GM12878 (cell line): Measurements from ENCODE around the gene ARHGAP15. TPM values are rescaled to one million over a fixed set of nuclear protein-coding genes. Genes with fewer than 3 reads are reported as not detected.

ENCODE experiments used
- ATAC-seq: fragments of 200-7000 bp; cut with Tn5 transposase; 3 replicates; pipeline ENCODE4 v1.9.1; 2020; ENCODE audit warnings: mild to moderate bottlenecking, moderate library complexity
- BruUV-seq: library from RNA; stranded (reverse); fragments of 400-500 nt; replicated peaks from 2 replicates; lab custom pipeline; 2021; lab: Mats Ljungman, UMichigan
- CTCF ChIA-PET: fragments of 300-600 bp; sonication (Branson Sonifier 250); formaldehyde crosslinking; extraction: SDS; loops from one replicate; lab custom pipeline; 2021; ENCODE audit warnings: inconsistent platforms; lab: Yijun Ruan, JAX
- POLR2A ChIA-PET: fragments of 350-600 bp; formaldehyde crosslinking; extraction: SDS; loops from one replicate; lab custom pipeline; 2021; ENCODE audit warnings: inconsistent platforms; lab: Charles Lee
- RAD21 ChIA-PET: fragments of 300-600 bp; sonication (Branson Sonifier 250); formaldehyde crosslinking; loops from one replicate; lab custom pipeline; 2023; ENCODE audit warnings: antibody characterized with exemption; ENCODE audit not compliant: unreplicated experiment; lab: Charles Lee
- SMC1A ChIA-PET: fragments of 300-600 bp; sonication (Branson Sonifier 250); formaldehyde crosslinking; loops from one replicate; lab custom pipeline; 2023; ENCODE audit not compliant: unreplicated experiment, uncharacterized antibody; lab: Charles Lee
- DNase-seq: peaks from one replicate; pipeline ENCODE4 v3.0.0-alpha.2; 2011; ENCODE audit warnings: low read depth, low spot score
- FAIRE-seq: peaks from 3 replicates; lab custom pipeline; 2011; peaks lifted over from hg19 to GRCh38; lab: Jason Lieb, UNC
- H2AFZ ChIP-seq: 2 replicates; pipeline ENCODE4 v1.6.0; 2011; ENCODE audit warnings: low read depth, low read length, control low read depth; ENCODE audit not compliant: control insufficient read depth
- H3K27ac ChIP-seq: 2 replicates; pipeline ENCODE4 v1.5.1; 2011; ENCODE audit warnings: control low read depth; ENCODE audit not compliant: control insufficient read depth, insufficient read depth
- H3K27me3 ChIP-seq, 2 experiments: replicated peaks in 1 of 2; 2 replicates each; pipeline versions ENCODE4 v1.6.0 to v1.6.1; 2011; ENCODE audit warnings: low read length in 1 of 2; ENCODE audit not compliant: control insufficient read depth in 2 of 2, insufficient read depth in 2 of 2
- H3K36me3 ChIP-seq, 2 experiments: 2 replicates each; pipeline ENCODE4 v1.5.1; 2011; ENCODE audit warnings: low read length in 1 of 2; ENCODE audit not compliant: control insufficient read depth in 2 of 2, insufficient read depth in 2 of 2
- H3K4me1 ChIP-seq: 2 replicates; pipeline ENCODE4 v1.6.1; 2011; ENCODE audit warnings: mild to moderate bottlenecking, low read length, moderate library complexity, mixed read lengths; ENCODE audit not compliant: control insufficient read depth, insufficient read depth
- H3K4me2 ChIP-seq: 2 replicates; pipeline ENCODE4 v1.6.0; 2011; ENCODE audit warnings: control low read depth; ENCODE audit not compliant: control insufficient read depth, insufficient read depth
- H3K4me3 ChIP-seq: fragments of 200-600 bp; sonication (generic); 2 replicates; pipeline ENCODE4 v1.5.1; 2016
- H3K79me2 ChIP-seq: 2 replicates; pipeline ENCODE4 v1.6.0; 2011; ENCODE audit warnings: low read length; ENCODE audit not compliant: control insufficient read depth, insufficient read depth
- H3K9ac ChIP-seq: 2 replicates; pipeline ENCODE4 v1.8.0; 2011; ENCODE audit warnings: low read length, control low read depth, mixed read lengths; ENCODE audit not compliant: control insufficient read depth, insufficient read depth
- H3K9me3 ChIP-seq: replicated peaks from 3 replicates; pipeline ENCODE4 v1.5.1; 2011; ENCODE audit warnings: mild to moderate bottlenecking, low read length; ENCODE audit not compliant: control insufficient read depth, insufficient read depth
- H4K20me1 ChIP-seq: 2 replicates; pipeline ENCODE4 v1.6.0; 2011; ENCODE audit not compliant: control insufficient read depth, insufficient read depth
- CBX3 ChIP-seq: fragments of 200-600 bp; sonication (generic); IDR thresholded peaks from 2 replicates; pipeline ENCODE4 v1.6.1; 2016; ENCODE audit warnings: low read depth, borderline replicate concordance
- EZH2 ChIP-seq: IDR thresholded peaks from 2 replicates; pipeline ENCODE4 v1.6.1; 2012; ENCODE audit warnings: low read depth, mild to moderate bottlenecking, control low read depth, inconsistent platforms, low read length, borderline replicate concordance; ENCODE audit not compliant: control insufficient read depth
- GATAD2B ChIP-seq: fragments of 450-650 bp; conservative IDR thresholded peaks from 2 replicates; pipeline ENCODE4 v1.6.1; 2017; ENCODE audit warnings: low read depth, mild to moderate bottlenecking, moderate library complexity
- HSF1 ChIP-seq: fragments of 150-350 bp; IDR thresholded peaks from 2 replicates; pipeline ENCODE4 v1.6.1; 2014; ENCODE audit warnings: mild to moderate bottlenecking, low read depth, low read length
- MTA2 ChIP-seq: fragments of 450-650 bp; IDR thresholded peaks from 2 replicates; pipeline ENCODE4 v1.6.1; 2016; ENCODE audit warnings: low read depth, mild to moderate bottlenecking, moderate library complexity
- SIN3A ChIP-seq: IDR thresholded peaks from 2 replicates; pipeline ENCODE4 v1.6.1; 2012; ENCODE audit warnings: low read depth, low read length, improper control_type of control experiment
- ZNF274 ChIP-seq: IDR thresholded peaks from one replicate; pipeline ENCODE4 v1.8.0; 2011; ENCODE audit not compliant: insufficient read length, insufficient read depth
- ZNF384 ChIP-seq: IDR thresholded peaks from 2 replicates; pipeline ENCODE4 v1.6.1; 2012; ENCODE audit warnings: low read depth, mild to moderate bottlenecking, low read length, improper control_type of control experiment, borderline replicate concordance
- ZNF622 ChIP-seq: fragments of 450-650 bp; IDR thresholded peaks from 2 replicates; pipeline ENCODE4 v1.6.1; 2017; ENCODE audit warnings: mild to moderate bottlenecking, inconsistent platforms
- ZNF687 ChIP-seq: fragments of 450-650 bp; IDR thresholded peaks from 2 replicates; pipeline ENCODE4 v1.6.1; 2017; ENCODE audit warnings: mild to moderate bottlenecking, moderate library complexity
- WGBS: methylation state at CpG from one replicate; pipeline ENCODE4 v1.1.6; 2016; ENCODE audit warnings: low lambda C conversion rate; ENCODE audit not compliant: insufficient replicate concordance, insufficient coverage; ENCODE audit errors: missing lambda C conversion rate; 5-methylcytosine and 5-hydroxymethylcytosine counted together
- in situ Hi-C: fragments of 300-500 bp; cut with MboI; formaldehyde crosslinking; loops from 9 replicates; pipeline ENCODE4 v1.14.3; 2018; ENCODE audit warnings: mixed read lengths
- intact Hi-C: fragments of 100-400 bp; cut with micrococcal nuclease; formaldehyde crosslinking; loops from one replicate; pipeline ENCODE4 v1.14.2; 2022; ENCODE audit not compliant: unreplicated experiment
- polyA plus RNA-seq, 11 experiments: library from polyadenylated mRNA; depleted of rRNA in 4 of 11; unstranded in 6 of 11; stranded (reverse) in 5 of 11; fragments of >200 nt; fragmentation: Nextera tagmentation in 4 of 11; fragmentation: Illumina TruSeq in 1 of 11; extraction: Ambion mirVana in 4 of 11; extraction: Trizol in 1 of 11; gene quantifications; 1 replicate in 1 of 11; 2 replicates in 10 of 11; pipeline versions ENCODE4 v1.2.1 to v1.2.3, GENCODE V29; 2011 to 2016; ENCODE audit warnings: inconsistent platforms in 2 of 11, missing spikeins in 2 of 11, low read depth in 1 of 11
- total RNA-seq, 4 experiments: library from RNA; depleted of rRNA in 3 of 4; stranded (reverse); fragments of >200 nt in 3 of 4; fragmentation: Illumina TruSeq in 1 of 4; extraction: Trizol in 1 of 4; gene quantifications; 2 replicates each; pipeline versions ENCODE4 v1.2.1 to v1.2.3, GENCODE V29; 2013 to 2021

Gene ARHGAP15
- total and polyA plus RNA-seq, 10 of the 15 experiments (the other 5 are each of a cell fraction or from before 2014, with no cell fraction given), result 38.0 to 92.6 (median 66.7) TPM

GRCh38 chr2:143594745-143595144 is 465.5 kb downstream of the ARHGAP15 start:
- no peak overlapping the region for H3K27ac ChIP-seq
- ATAC-seq, result no peak
- 68% methylated on average over 2 of the region's 2 CpGs for WGBS
- no peak for TF ChIP-seq HSF1
- TF ChIP-seq ZNF274, result no peak
- TF ChIP-seq SIN3A, result no peak
- no peak for TF ChIP-seq ZNF384
- TF ChIP-seq GATAD2B, result no peak
- no peak for TF ChIP-seq ZNF687
- TF ChIP-seq CBX3, result no peak
- TF ChIP-seq ZNF622, result no peak
- TF ChIP-seq EZH2, result no peak
- no peak for TF ChIP-seq MTA2
- TF ChIP-seq, all 136 proteins: peak for 0
- RAD21 ChIA-PET, result no interaction called here
- Histone ChIP-seq H3K4me2 (no peak overlapping the region), H3K27me3 (no peaks in the 10 kb centered on the region), H3K4me1 (no peaks in the 10 kb centered on the region), H3K36me3 (no peaks in the 10 kb centered on the region), H4K20me1 (no peaks in the 10 kb centered on the region), H3K79me2 (no peaks in the 10 kb centered on the region), H3K9ac (no peak overlapping the region), H3K4me3 (no peak overlapping the region), H3K9me3 (no peaks in the 10 kb centered on the region), H2AFZ (no peak overlapping the region)
- no TSS peak for BruUV-seq
- FAIRE-seq, result no peak
- in situ Hi-C loops (no loop called here), intact Hi-C loops (no loop called here)
- SMC1A ChIA-PET, result no interaction called here
- DNase-seq, result no peak
- POLR2A ChIA-PET, result no interaction called here
- CTCF ChIA-PET, result interaction anchor here (0.9 kb wide), 1 partner anchor 14 kb away, joined by 3 read pairs; no protein-coding TSS in a partner anchor
